Skeletal muscle tissue (tissue), 4 donors: ENCODE results near the gene TCP10L. TPM values are rescaled to one million over a fixed set of nuclear protein-coding genes. Genes with fewer than 3 reads are reported as not detected.
"Not testable (repeated sequence)": the region's sequence is repeated elsewhere in the genome, so short reads cannot be mapped to it uniquely, and the experiment has no call there.

ENCODE experiments used
- H3K27ac ChIP-seq: one replicate; pipeline ENCODE4 v1.7.0; 2013; ENCODE audit warnings: mild to moderate bottlenecking, low read depth, low read length, inconsistent platforms
- H3K27me3 ChIP-seq, 3 donors: one replicate each; pipeline ENCODE4 v1.7.0; 2013; ENCODE audit warnings: low read length in 3 of 3; ENCODE audit not compliant: control insufficient read depth in 3 of 3, insufficient read depth in 3 of 3
- H3K36me3 ChIP-seq, 3 donors: one replicate each; pipeline ENCODE4 v1.7.0; 2013; ENCODE audit warnings: low read length in 3 of 3; ENCODE audit not compliant: control insufficient read depth in 3 of 3, insufficient read depth in 3 of 3
- H3K4me1 ChIP-seq, 3 donors: one replicate each; pipeline ENCODE4 v1.7.0; 2013; ENCODE audit warnings: low read length in 3 of 3, mild to moderate bottlenecking in 3 of 3; ENCODE audit not compliant: control insufficient read depth in 3 of 3, insufficient read depth in 3 of 3
- H3K4me3 ChIP-seq, 3 donors: one replicate each; pipeline ENCODE4 v1.7.0; 2013; ENCODE audit warnings: low read length in 3 of 3
- H3K9ac ChIP-seq, 3 donors: one replicate each; pipeline ENCODE4 v1.7.0; 2013; ENCODE audit warnings: low read length in 3 of 3, mild to moderate bottlenecking in 3 of 3, moderate library complexity in 2 of 3, low read depth in 1 of 3
- H3K9me3 ChIP-seq, 3 donors: one replicate each; pipeline ENCODE4 v1.7.0; 2013; ENCODE audit warnings: low read length in 3 of 3; ENCODE audit not compliant: control insufficient read depth in 3 of 3
- total RNA-seq: library from RNA; depleted of rRNA; stranded (reverse); fragments of >200 nt; gene quantifications from one replicate; pipeline ENCODE4 v1.2.3, GENCODE V29; 2014
- donor health status: Osteomylitis.

TCP10L gene
- not detected for total RNA-seq

DNA sequence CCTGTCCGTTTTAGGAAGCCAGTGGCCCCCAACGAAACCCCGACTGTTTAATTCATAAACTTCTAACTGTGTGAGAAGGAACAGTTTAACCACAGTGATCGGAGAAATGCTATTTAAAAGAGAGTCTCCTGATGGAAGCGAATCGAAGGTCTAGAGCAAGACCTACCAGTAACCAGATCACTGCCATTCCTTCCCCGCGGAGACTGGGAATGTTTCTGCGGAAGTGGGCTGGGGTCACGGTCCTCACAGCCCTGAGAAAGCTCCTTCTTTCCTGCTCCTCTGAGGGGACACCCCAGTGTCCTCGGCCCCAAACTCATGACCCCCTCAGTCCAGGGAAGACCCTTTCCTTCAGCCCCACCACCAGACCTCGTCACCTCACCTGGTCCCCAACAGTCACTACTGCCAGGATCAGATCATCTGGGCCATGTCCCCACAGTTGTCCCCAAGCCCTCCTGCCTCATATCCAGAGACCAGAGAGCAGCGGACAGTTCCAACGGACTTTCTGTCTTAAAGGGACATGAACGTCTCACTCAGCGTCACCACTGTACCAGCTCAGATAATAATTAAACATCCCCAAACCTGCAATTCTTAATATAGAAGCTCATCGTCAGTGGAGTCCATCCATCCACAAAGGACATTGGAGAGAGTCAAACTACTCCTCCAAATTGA lies at the start of gene TCP10L:
Gene TCP10L, minus strand, starts transcription at position 482 of the 669 bp plus-strand sequence. CDS start 1,219 bp downstream, outside the sequence.
- H3K27me3 ChIP-seq, result no peaks in the 10 kb centered on the region
- H3K9me3 ChIP-seq, result no peaks in the 10 kb centered on the region
- H3K4me1 ChIP-seq, result no peaks in the 10 kb centered on the region
- no peak within 1 kb of the TSS for H3K27ac ChIP-seq
- no peak within 1 kb of the TSS for H3K9ac ChIP-seq
- H3K4me3 ChIP-seq, result no peak within 1 kb of the TSS
- peaks cover 0 to 6% (median 3%) of the 10 kb centered on the region in 3 donors for H3K36me3 ChIP-seq

DNA sequence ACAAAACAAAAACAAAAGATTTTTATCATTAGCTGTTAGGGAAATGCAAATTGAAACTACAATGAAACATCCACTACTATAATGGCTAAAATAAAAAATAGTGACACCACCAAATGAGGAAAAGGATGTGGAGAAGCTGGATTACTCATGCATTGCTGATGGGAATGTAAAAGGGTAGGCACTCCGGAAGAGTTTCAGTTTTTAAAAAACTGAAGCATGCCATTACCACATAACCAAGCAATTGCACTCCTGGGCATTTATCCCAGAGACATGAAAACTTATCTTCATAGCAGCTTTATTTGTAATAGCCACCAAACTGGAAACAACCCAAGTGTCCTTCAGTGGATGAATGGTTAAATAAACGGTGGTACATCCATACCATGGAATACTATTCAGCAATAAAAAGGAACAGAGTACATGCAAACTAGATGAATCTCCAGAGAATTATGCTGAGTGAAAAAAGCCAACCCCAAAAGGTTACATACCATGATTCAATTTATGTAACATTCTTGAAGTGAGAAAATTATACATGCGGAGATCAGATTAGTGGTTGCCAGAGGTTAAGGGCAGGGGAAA lies 41.4 kb upstream of the TCP10L start:
- Histone ChIP-seq H3K4me3 (no peak overlapping the region), H3K27ac (no peak overlapping the region), H3K36me3 (peaks cover 7 to 17% (median 14%) of the 10 kb centered on the region in 3 donors), H3K9ac (no peak overlapping the region), H3K4me1 (no peaks in the 10 kb centered on the region), H3K27me3 (peaks cover 0 to 4% (median 3%) of the 10 kb centered on the region in 3 donors), H3K9me3 (no peaks in the 10 kb centered on the region)

GRCh38 chr21:32618218-32618617 lies 32.9 kb upstream of the TCP10L start:
- H3K4me1 ChIP-seq, H3K4me3 ChIP-seq, H3K9ac ChIP-seq, H3K9me3 ChIP-seq, H3K27ac ChIP-seq, H3K36me3 ChIP-seq: not testable (repeated sequence)
- peaks cover 6 to 14% (median 7%) of the 10 kb centered on the region in 3 donors for H3K27me3 ChIP-seq

DNA sequence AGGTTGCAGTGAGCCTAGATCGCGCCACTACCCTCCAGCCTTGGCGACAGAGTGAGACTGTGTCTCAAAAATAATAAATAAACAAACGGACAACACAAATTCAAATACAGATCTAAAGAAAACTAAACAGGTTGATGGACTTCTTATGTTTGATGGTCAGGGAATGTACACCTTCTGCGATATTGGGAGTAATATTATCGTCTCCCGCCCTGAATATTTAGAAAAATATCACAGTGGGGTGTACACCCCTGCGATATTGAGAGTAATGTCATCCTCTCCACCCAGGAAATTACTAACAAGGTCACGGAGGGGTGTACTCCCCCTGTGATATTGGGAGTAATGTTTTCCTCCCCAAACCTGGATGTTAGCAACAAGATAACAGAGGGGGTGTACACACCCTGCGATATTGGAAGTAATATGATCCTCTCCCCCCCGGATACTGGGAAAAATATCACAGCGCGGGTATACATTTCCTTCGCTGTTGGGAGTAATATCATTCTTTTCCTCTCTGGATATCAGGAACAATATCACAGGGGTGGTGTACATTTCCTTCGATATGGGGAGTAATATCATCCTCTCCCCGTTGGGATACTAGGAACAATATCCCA lies 28.2 kb upstream of the TCP10L start:
- Histone ChIP-seq H3K9ac (peak overlapping the region; percentile 84 to 94 (median 93)), H3K27me3 (peaks cover 0 to 5% (median 0%) of the 10 kb centered on the region in 3 donors), H3K27ac (peak overlapping the region; percentile 87), H3K4me3 (peak overlapping the region; percentile 89 to 100 (median 96)), H3K4me1 (peaks cover 11 to 22% (median 12%) of the 10 kb centered on the region in 3 donors), H3K36me3 (peaks cover 3 to 10% (median 9%) of the 10 kb centered on the region in 3 donors), H3K9me3 (no peaks in the 10 kb centered on the region)

- Histone ChIP-seq H3K4me1 (peaks cover 11 to 22% (median 12%) of the 10 kb centered on the region in 3 donors), H3K36me3 (peaks cover 4 to 10% (median 9%) of the 10 kb centered on the region in 3 donors), H3K9ac (peak overlapping the region; percentile 84 to 94 (median 93)), H3K27ac (peak overlapping the region; percentile 87), H3K4me3 (peak overlapping the region; percentile 89 to 100 (median 96)), H3K27me3 (peaks cover 0 to 5% (median 0%) of the 10 kb centered on the region in 3 donors), H3K9me3 (no peaks in the 10 kb centered on the region)
These were observed 27.6 kb upstream of the TCP10L start for GRCh38 chr21:32612999-32613337.

- H3K36me3 ChIP-seq, result peaks cover 11 to 15% (median 13%) of the 10 kb centered on the region in 3 donors
- peaks cover 0 to 5% (median 0%) of the 10 kb centered on the region in 3 donors for H3K27me3 ChIP-seq
- peak within 1 kb of the TSS; percentile 84 to 94 (median 93) for H3K9ac ChIP-seq
- H3K4me1 ChIP-seq, result peaks cover 11 to 22% (median 12%) of the 10 kb centered on the region in 3 donors
- H3K9me3 ChIP-seq, result no peaks in the 10 kb centered on the region
- peak within 1 kb of the TSS; percentile 87 for H3K27ac ChIP-seq
- H3K4me3 ChIP-seq, result peak within 1 kb of the TSS; percentile 89 to 100 (median 96)
These were observed 27.0 kb upstream of the TCP10L start, which contains the start of gene CFAP298 for GRCh38 chr21:32612075-32612998. TSS of gene CFAP298 (minus strand) at chr21:32612377. CDS start at chr21:32612243, 134 bp downstream.

DNA sequence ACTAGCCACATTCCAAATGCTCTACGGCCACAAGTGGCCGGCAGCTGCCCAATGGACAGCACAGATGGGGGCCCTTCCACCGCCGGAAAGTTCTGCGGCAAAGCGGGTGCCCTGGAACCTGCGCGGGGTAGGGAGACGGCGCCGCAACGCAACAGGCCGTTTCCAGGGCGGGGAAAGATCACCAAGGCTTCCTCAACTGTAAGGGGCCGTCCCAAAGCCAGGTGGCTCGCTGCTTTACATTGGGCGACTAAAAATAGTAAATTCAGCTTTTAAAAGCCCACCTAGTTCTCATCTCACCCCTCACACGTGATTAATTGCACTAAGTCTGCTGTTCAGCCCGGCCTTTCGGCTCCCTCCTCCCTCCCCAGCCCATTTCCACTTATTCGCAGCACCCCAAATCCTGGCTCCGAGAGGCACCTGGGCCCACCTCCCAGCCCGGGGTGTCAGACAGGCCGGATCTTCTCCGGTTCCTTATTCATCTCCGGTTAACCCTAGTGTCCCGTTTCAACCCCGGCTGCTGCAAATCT lies 26.2 kb upstream of the TCP10L start:
- Histone ChIP-seq H3K27ac (peak overlapping the region; percentile 87), H3K27me3 (peaks cover 0 to 4% (median 0%) of the 10 kb centered on the region in 3 donors), H3K4me1 (peaks cover 11 to 22% (median 12%) of the 10 kb centered on the region in 3 donors), H3K36me3 (peaks cover 16 to 20% (median 19%) of the 10 kb centered on the region in 3 donors), H3K9ac (peak overlapping the region; percentile 84 to 94 (median 93)), H3K9me3 (no peaks in the 10 kb centered on the region), H3K4me3 (peak overlapping the region; percentile 89 to 100 (median 96))

GRCh38 chr21:32610940-32611339 lies 25.6 kb upstream of the TCP10L start:
- not testable (repeated sequence) for H3K27ac ChIP-seq, H3K27me3 ChIP-seq, H3K9me3 ChIP-seq
- Histone ChIP-seq H3K4me1 (peaks cover 11 to 22% (median 12%) of the 10 kb centered on the region in 3 donors), H3K36me3 (peaks cover 21 to 26% (median 25%) of the 10 kb centered on the region in 3 donors), H3K4me3 (peak overlapping the region in 1 of 3 donors; percentile 22), H3K9ac (peak overlapping the region in 1 of 3 donors; percentile 25)

GRCh38 chr21:32608851-32609250 lies 23.5 kb upstream of the TCP10L start:
- H3K27me3 ChIP-seq, result no peaks in the 10 kb centered on the region
- H3K9me3 ChIP-seq, result no peaks in the 10 kb centered on the region
- H3K4me1 ChIP-seq, result peaks cover 11 to 22% (median 12%) of the 10 kb centered on the region in 3 donors
- no peak overlapping the region for H3K4me3 ChIP-seq
- no peak overlapping the region for H3K9ac ChIP-seq
- no peak overlapping the region for H3K27ac ChIP-seq
- H3K36me3 ChIP-seq, result peaks cover 38 to 46% (median 45%) of the 10 kb centered on the region in 3 donors
